Activated CD4-positive, alpha-beta T cell treated with anti-CD3 and anti-CD28 coated beads, Interleukin-2, amount 10 ng/mL, durations not matched to agents 24 days and 14 days (primary cell): Measurements from ENCODE around the gene TCF23. TPM values are rescaled to one million over a fixed set of nuclear protein-coding genes. Genes with fewer than 3 reads are reported as not detected.

Source experiments
- DNase-seq: peaks from one replicate; pipeline ENCODE4 v3.0.0; 2022
- H3K27ac Mint-ChIP-seq: one replicate; pipeline ENCODE4 v1.8.0; 2022; ENCODE audit warnings: mild to moderate bottlenecking, mixed read lengths
- H3K27me3 Mint-ChIP-seq: one replicate; pipeline ENCODE4 v1.8.0; 2022; ENCODE audit warnings: mixed read lengths
- H3K36me3 Mint-ChIP-seq: one replicate; pipeline ENCODE4 v1.8.0; 2022; ENCODE audit warnings: low read depth, mild to moderate bottlenecking, mixed read lengths
- H3K4me1 Mint-ChIP-seq: one replicate; pipeline ENCODE4 v1.8.0; 2021; ENCODE audit warnings: mixed read lengths
- H3K4me3 Mint-ChIP-seq: one replicate; pipeline ENCODE4 v1.8.0; 2022; ENCODE audit warnings: mild to moderate bottlenecking, moderate library complexity, mixed read lengths
- H3K9me3 Mint-ChIP-seq: one replicate; pipeline ENCODE4 v1.8.0; 2021; ENCODE audit warnings: mixed read lengths
- intact Hi-C: fragments of 100-400 bp; cut with micrococcal nuclease; formaldehyde crosslinking; loops from one replicate; pipeline ENCODE4 v1.15.1; 2023
- total RNA-seq: library from RNA; stranded (reverse); gene quantifications from 2 replicates; pipeline ENCODE4 v1.2.3, GENCODE V29; 2022

The TCF23 gene
- total RNA-seq, 1 donor from 2014 or later, result not detected

GRCh38 chr2:27121906-27122305 is 26.9 kb upstream of the TCF23 start:
- Mint-ChIP-seq H3K36me3 (no peaks in the 10 kb centered on the region), H3K4me3 (no peak overlapping the region), H3K27ac (no peak overlapping the region), H3K27me3 (peaks cover 43% of the 10 kb centered on the region), H3K4me1 (peaks cover 16% of the 10 kb centered on the region), H3K9me3 (no peaks in the 10 kb centered on the region)
- DNase-seq, result no peak
- intact Hi-C loops, result loop anchor here (5.0 kb wide), 1 partner anchor 70 kb away; the partner anchor contains the start of gene AGBL5

GRCh38 chr2:27122791-27123190 is 26.0 kb upstream of the TCF23 start:
- Mint-ChIP-seq H3K27ac (no peak overlapping the region), H3K27me3 (peaks cover 40% of the 10 kb centered on the region), H3K9me3 (no peaks in the 10 kb centered on the region), H3K36me3 (no peaks in the 10 kb centered on the region), H3K4me3 (peak overlapping the region; percentile 90), H3K4me1 (peaks cover 16% of the 10 kb centered on the region)
- DNase-seq, result no peak
- intact Hi-C loops, result loop anchor here (1.0 to 5.0 kb wide), 2 partner anchors 12 to 70 kb away; partner anchors contain the start of genes AGBL5 and PREB

- peaks cover 16% of the 10 kb centered on the region for H3K4me1 Mint-ChIP-seq
- peak within 1 kb of the TSS; percentile 90 for H3K4me3 Mint-ChIP-seq
- H3K9me3 Mint-ChIP-seq, result no peaks in the 10 kb centered on the region
- H3K27me3 Mint-ChIP-seq, result peaks cover 34% of the 10 kb centered on the region
- no peaks in the 10 kb centered on the region for H3K36me3 Mint-ChIP-seq
- DNase-seq, result peak; percentile 93
- intact Hi-C loops, result loop anchor here (1.0 to 5.0 kb wide), 2 partner anchors 11 to 71 kb away; partner anchors contain the start of genes AGBL5 and PREB
- peak within 1 kb of the TSS; percentile 45 for H3K27ac Mint-ChIP-seq
These were observed 25.3 kb upstream of the TCF23 start, which contains the start of gene ABHD1 for GRCh38 chr2:27123302-27124150. TSS of gene ABHD1 (plus strand) at chr2:27123815. CDS start at chr2:27123949, 134 bp downstream.

- H3K36me3 Mint-ChIP-seq, result peaks cover 10% of the 10 kb centered on the region
- H3K4me3 Mint-ChIP-seq, result no peak overlapping the region
- peaks cover 24% of the 10 kb centered on the region for H3K27me3 Mint-ChIP-seq
- peaks cover 9% of the 10 kb centered on the region for H3K4me1 Mint-ChIP-seq
- H3K9me3 Mint-ChIP-seq, result no peaks in the 10 kb centered on the region
- DNase-seq, result no peak
- H3K27ac Mint-ChIP-seq, result no peak overlapping the region
- intact Hi-C loops, result no loop called here
These were observed 23.7 kb upstream of the TCF23 start for GRCh38 chr2:27125104-27125503.

- Mint-ChIP-seq H3K4me1 (peaks cover 9% of the 10 kb centered on the region), H3K9me3 (no peaks in the 10 kb centered on the region), H3K27me3 (peaks cover 17% of the 10 kb centered on the region), H3K27ac (no peak overlapping the region), H3K36me3 (peaks cover 21% of the 10 kb centered on the region), H3K4me3 (no peak overlapping the region)
- no peak for DNase-seq
- intact Hi-C loops, result no loop called here
These were observed 22.5 kb upstream of the TCF23 start for GRCh38 chr2:27126252-27126710.

GRCh38 chr2:27127883-27128667 is 20.7 kb upstream of the TCF23 start:
- Mint-ChIP-seq H3K4me3 (no peak overlapping the region), H3K4me1 (peaks cover 11% of the 10 kb centered on the region), H3K36me3 (peaks cover 34% of the 10 kb centered on the region), H3K27me3 (peaks cover 1% of the 10 kb centered on the region), H3K27ac (no peak overlapping the region), H3K9me3 (no peaks in the 10 kb centered on the region)
- intact Hi-C loops, result no loop called here
- no peak for DNase-seq

- no peak overlapping the region for H3K27ac Mint-ChIP-seq
- no peak overlapping the region for H3K4me3 Mint-ChIP-seq
- intact Hi-C loops, result no loop called here
- H3K36me3 Mint-ChIP-seq, result peaks cover 41% of the 10 kb centered on the region
- no peaks in the 10 kb centered on the region for H3K27me3 Mint-ChIP-seq
- H3K9me3 Mint-ChIP-seq, result no peaks in the 10 kb centered on the region
- DNase-seq, result no peak
- H3K4me1 Mint-ChIP-seq, result peaks cover 13% of the 10 kb centered on the region
These were observed 19.9 kb upstream of the TCF23 start for GRCh38 chr2:27128668-27129571.

GRCh38 chr2:27130396-27130795 is 18.4 kb upstream of the TCF23 start:
- Mint-ChIP-seq H3K27me3 (no peaks in the 10 kb centered on the region), H3K36me3 (peaks cover 42% of the 10 kb centered on the region), H3K4me3 (no peak overlapping the region), H3K4me1 (peaks cover 14% of the 10 kb centered on the region), H3K27ac (no peak overlapping the region), H3K9me3 (no peaks in the 10 kb centered on the region)
- DNase-seq, result no peak
- intact Hi-C loops, result no loop called here

- peaks cover 16% of the 10 kb centered on the region for H3K4me1 Mint-ChIP-seq
- no peaks in the 10 kb centered on the region for H3K27me3 Mint-ChIP-seq
- H3K4me3 Mint-ChIP-seq, result no peak overlapping the region
- no peaks in the 10 kb centered on the region for H3K9me3 Mint-ChIP-seq
- intact Hi-C loops, result no loop called here
- H3K27ac Mint-ChIP-seq, result no peak overlapping the region
- peaks cover 42% of the 10 kb centered on the region for H3K36me3 Mint-ChIP-seq
- no peak for DNase-seq
These were observed 17.4 kb upstream of the TCF23 start for GRCh38 chr2:27131429-27131828.

GRCh38 chr2:27133195-27133875 is 15.5 kb upstream of the TCF23 start:
- intact Hi-C loops, result no loop called here
- Mint-ChIP-seq H3K4me3 (peak overlapping the region; percentile 93), H3K27ac (peak overlapping the region; percentile 86), H3K9me3 (no peaks in the 10 kb centered on the region), H3K36me3 (peaks cover 42% of the 10 kb centered on the region), H3K27me3 (no peaks in the 10 kb centered on the region), H3K4me1 (peaks cover 16% of the 10 kb centered on the region)
- peak; percentile 73 for DNase-seq

GRCh38 chr2:27133905-27134780 is 14.7 kb upstream of the TCF23 start, which contains the start of gene PREB:
TSS of gene PREB (minus strand) at chr2:27134636. CDS start at chr2:27134421, 215 bp downstream.
- peaks cover 42% of the 10 kb centered on the region for H3K36me3 Mint-ChIP-seq
- peak within 1 kb of the TSS; percentile 93 for H3K4me3 Mint-ChIP-seq
- intact Hi-C loops, result loop anchor here (1.0 kb wide), 3 partner anchors 11 to 78 kb away; partner anchors contain the start of genes ABHD1, ATRAID, KHK and SLC5A6
- H3K27ac Mint-ChIP-seq, result peak within 1 kb of the TSS; percentile 98
- peaks cover 16% of the 10 kb centered on the region for H3K4me1 Mint-ChIP-seq
- no peaks in the 10 kb centered on the region for H3K27me3 Mint-ChIP-seq
- no peaks in the 10 kb centered on the region for H3K9me3 Mint-ChIP-seq
- DNase-seq, result peak; percentile 100
